ENCODE data around the gene ASAP2.

DNA sequence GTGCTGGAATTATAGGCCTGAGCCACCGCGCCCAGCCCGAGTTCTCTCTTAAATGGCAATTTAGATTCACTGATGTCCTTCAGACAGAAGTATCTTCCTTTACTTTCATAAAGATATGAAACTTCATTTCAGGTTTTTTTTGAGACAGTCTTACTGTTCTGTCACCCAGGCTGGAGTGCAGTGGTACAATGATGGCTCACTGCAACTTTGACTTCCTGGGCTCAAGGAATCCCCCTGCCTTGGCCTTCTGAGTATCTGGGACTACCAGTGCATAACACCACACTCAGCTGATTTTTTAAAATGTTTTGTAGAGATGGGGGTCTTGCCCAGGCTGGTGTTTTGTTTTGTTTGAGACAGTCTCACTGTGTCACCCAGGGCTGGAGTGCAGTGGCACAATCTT is 203.5 kb downstream of the ASAP2 start:
- TF ChIP-seq, protein P1, sequence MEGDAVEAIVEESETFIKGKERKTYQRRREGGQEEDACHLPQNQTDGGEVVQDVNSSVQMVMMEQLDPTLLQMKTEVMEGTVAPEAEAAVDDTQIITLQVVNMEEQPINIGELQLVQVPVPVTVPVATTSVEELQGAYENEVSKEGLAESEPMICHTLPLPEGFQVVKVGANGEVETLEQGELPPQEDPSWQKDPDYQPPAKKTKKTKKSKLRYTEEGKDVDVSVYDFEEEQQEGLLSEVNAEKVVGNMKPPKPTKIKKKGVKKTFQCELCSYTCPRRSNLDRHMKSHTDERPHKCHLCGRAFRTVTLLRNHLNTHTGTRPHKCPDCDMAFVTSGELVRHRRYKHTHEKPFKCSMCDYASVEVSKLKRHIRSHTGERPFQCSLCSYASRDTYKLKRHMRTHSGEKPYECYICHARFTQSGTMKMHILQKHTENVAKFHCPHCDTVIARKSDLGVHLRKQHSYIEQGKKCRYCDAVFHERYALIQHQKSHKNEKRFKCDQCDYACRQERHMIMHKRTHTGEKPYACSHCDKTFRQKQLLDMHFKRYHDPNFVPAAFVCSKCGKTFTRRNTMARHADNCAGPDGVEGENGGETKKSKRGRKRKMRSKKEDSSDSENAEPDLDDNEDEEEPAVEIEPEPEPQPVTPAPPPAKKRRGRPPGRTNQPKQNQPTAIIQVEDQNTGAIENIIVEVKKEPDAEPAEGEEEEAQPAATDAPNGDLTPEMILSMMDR (conservative IDR thresholded peaks at IDR 0.05; ENCODE audit: low read length), result no peak
- TF ChIP-seq EZH2phosphoT487 (IDR thresholded peaks at IDR 0.05; ENCODE audit: borderline replicate concordance, low read depth, low read length), result no peak
